HEK293T (cell line): ENCODE results near the gene C8B.

ENCODE experiments used
- FOXM1 ChIP-seq: fragments of 450-650 bp; IDR thresholded peaks from 2 replicates; pipeline ENCODE4 v1.6.1; 2017; ENCODE audit warnings: mild to moderate bottlenecking, borderline replicate concordance
- HDGF ChIP-seq: fragments of 450-650 bp; IDR thresholded peaks from 2 replicates; pipeline ENCODE4 v1.6.1; 2017; ENCODE audit warnings: antibody characterized with exemption, borderline replicate concordance
- L3MBTL2 ChIP-seq: fragments of 450-650 bp; conservative IDR thresholded peaks from 2 replicates; pipeline ENCODE4 v1.6.1; 2016; ENCODE audit warnings: mild to moderate bottlenecking
- NFRKB ChIP-seq: fragments of 450-650 bp; IDR thresholded peaks from 2 replicates; pipeline ENCODE4 v1.6.1; 2016; ENCODE audit warnings: mild to moderate bottlenecking, moderate library complexity
- PKNOX1 ChIP-seq: fragments of 450-650 bp; IDR thresholded peaks from 2 replicates; pipeline ENCODE4 v1.6.1; 2016
- ZNF384 ChIP-seq: fragments of 450-650 bp; IDR thresholded peaks from 2 replicates; pipeline ENCODE4 v1.6.1; 2016

- no peak for TF ChIP-seq HDGF
- no peak for TF ChIP-seq NFRKB
- no peak for TF ChIP-seq PKNOX1
- no peak for TF ChIP-seq FOXM1
- TF ChIP-seq L3MBTL2: no peak
- TF ChIP-seq ZNF384: no peak
These were observed 624 bp downstream of the C8B start for GRCh38 chr1:56965191-56965590.
